DMS79 (cell line): ENCODE results near the gene TUBD1.
A peak's percentile ranks its signal among the peaks of the same experiment; 100 is the strongest.
"Not testable (repeated sequence)": the region's sequence is repeated elsewhere in the genome, so short reads cannot be mapped to it uniquely, and the experiment has no call there.

ENCODE experiments used
- DNase-seq: peaks from one replicate; lab custom pipeline; 2025; lab: John Stamatoyannopoulos, UW

TUBD1 gene

GRCh38 chr17:59844884-59845594, 47.7 kb downstream of the TUBD1 start:
- DNase-seq, result no peak

- no peak for DNase-seq
Measured at GRCh38 chr17:59842901-59843652, 49.7 kb downstream of the TUBD1 start.

GRCh38 chr17:59841882-59842263, 50.9 kb downstream of the TUBD1 start:
- not testable (repeated sequence) for DNase-seq

- not testable (repeated sequence) for DNase-seq
Measured at GRCh38 chr17:59841091-59841881, 51.5 kb downstream of the TUBD1 start.

DNA sequence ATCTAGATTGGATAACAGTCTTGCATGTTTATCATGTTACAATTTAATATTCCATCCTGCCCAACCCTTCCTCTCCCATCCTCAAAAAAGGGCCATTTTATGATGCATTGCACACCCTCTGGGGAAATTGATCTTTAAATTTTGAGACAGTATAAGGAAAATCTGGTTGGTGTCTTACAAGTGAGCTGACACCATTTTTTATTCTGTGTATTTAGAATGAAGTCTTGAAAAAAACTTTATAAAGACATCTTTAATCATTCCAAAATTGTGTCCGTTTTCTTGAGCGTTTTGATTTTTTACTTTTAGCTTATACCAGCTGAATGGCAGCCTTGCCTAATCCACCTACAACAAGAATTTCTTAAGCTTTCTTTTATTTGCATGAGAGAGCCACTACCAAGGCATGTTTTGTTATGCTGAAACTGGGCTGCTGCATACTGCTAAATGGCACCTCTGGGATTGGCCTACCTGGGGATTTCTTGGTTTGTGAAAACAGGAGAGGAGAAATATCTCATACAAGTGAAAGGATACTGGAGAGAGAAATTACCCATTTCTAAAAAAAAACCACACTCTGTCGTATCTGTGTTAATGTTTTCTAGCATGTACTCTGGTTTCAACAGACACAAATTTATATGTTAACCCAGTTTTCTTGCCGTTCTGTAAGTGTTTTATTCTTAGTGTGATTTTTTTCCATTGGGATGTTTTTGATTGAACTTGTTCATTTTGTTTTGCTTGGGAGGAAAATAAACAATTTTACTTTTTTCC, 52.2 kb downstream of the TUBD1 start:
- no peak for DNase-seq

DNA sequence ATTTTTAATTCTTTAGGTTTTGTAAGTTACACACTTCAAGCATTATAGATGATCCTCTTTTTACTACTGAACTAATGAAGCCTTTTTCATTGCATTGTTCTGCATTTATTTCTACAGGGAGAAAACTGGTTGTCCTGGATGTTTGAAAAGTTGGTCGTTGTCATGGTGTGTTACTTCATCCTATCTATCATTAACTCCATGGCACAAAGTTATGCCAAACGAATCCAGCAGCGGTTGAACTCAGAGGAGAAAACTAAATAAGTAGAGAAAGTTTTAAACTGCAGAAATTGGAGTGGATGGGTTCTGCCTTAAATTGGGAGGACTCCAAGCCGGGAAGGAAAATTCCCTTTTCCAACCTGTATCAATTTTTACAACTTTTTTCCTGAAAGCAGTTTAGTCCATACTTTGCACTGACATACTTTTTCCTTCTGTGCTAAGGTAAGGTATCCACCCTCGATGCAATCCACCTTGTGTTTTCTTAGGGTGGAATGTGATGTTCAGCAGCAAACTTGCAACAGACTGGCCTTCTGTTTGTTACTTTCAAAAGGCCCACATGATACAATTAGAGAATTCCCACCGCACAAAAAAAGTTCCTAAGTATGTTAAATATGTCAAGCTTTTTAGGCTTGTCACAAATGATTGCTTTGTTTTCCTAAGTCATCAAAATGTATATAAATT, 53.0 kb downstream of the TUBD1 start:
- no peak for DNase-seq

DNA sequence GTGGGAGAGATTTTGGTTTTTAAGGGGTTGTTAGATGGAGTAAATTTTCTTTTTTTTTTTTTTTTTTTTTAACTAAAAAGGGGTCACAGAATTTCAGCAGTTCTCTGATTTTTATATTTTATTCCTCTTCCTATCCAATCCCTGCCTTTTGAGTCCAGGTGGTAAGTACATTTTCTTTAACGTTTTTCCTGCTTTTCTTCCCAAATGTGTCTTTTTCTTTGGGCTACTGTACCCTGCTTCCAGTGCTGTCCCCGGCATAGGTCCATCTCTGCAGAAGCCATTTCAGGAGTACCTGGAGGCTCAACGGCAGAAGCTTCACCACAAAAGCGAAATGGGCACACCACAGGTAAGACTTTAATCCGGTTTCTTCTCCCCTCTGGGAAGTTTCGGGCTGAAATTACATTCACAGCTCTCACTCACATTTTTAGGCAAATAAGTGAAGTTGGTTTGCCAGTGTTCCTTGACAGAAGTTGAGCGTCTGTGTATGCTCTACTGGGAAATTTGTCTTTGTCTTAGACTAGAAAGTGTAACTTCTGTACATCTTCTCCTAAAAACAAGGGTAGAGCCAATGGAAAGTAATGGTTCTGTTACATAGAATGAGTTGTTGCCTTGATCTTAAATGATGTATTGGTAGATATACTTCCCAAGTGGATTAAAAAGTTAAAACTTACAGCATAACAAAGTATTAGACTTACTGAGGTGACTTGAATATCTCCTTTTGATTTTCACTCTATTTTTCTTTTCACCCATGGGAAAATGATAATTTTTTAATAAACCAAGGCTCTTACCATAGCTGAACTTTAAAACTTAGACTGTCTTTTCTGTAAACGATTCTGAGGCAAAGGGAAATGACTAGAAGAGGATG, 54.5 kb downstream of the TUBD1 start:
- no peak for DNase-seq

- peak; percentile 93 for DNase-seq
Measured at GRCh38 chr17:59837308-59838051, 55.3 kb downstream of the TUBD1 start.

- no peak for DNase-seq
Measured at GRCh38 chr17:59832883-59833379, 59.8 kb downstream of the TUBD1 start.

- DNase-seq, result no peak
Measured at GRCh38 chr17:59830846-59831486, 61.8 kb downstream of the TUBD1 start.

- DNase-seq, result no peak
Measured at GRCh38 chr17:59830007-59830630, 62.6 kb downstream of the TUBD1 start.

DNA sequence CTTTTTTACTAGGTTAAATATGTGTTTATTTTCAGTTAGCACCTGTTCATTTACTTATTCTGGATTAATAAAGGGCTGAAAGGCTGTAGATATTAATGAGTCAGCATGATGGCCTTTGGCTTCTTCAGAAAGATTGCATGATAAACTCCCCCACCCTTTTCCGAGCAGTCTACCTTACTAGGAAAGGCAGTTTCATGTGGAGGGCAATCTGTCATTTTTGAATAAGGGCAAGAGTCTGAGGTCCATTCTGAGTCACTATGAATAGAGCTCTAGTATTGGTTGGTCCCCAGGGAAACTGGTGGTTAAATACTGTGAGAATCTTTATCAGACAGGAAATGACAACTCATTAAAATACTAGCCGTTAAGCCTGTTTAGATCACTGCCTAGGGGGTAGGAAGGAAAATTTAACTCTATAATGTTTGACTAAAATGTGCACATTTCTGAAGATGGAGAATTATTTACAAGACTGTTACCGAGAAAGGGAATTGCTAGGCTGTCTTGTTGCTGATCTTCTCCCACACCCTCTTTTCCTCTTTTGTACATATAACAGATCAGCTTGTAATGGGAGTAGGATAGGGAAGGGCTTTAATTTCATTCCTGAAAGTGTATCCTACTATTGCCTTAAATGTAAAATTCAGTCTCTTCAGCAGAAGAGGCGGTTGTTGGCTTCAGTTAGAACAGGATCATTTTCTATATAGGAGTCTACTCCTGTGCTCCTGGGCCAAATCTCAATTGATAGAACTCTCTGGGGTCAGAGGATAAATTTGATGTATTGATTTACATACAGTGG, 63.3 kb downstream of the TUBD1 start:
- DNase-seq, result no peak

GRCh38 chr17:59828819-59829216, 63.9 kb downstream of the TUBD1 start:
- DNase-seq, result not testable (repeated sequence)

GRCh38 chr17:59828478-59828760, 64.3 kb downstream of the TUBD1 start:
- no peak for DNase-seq

DNA sequence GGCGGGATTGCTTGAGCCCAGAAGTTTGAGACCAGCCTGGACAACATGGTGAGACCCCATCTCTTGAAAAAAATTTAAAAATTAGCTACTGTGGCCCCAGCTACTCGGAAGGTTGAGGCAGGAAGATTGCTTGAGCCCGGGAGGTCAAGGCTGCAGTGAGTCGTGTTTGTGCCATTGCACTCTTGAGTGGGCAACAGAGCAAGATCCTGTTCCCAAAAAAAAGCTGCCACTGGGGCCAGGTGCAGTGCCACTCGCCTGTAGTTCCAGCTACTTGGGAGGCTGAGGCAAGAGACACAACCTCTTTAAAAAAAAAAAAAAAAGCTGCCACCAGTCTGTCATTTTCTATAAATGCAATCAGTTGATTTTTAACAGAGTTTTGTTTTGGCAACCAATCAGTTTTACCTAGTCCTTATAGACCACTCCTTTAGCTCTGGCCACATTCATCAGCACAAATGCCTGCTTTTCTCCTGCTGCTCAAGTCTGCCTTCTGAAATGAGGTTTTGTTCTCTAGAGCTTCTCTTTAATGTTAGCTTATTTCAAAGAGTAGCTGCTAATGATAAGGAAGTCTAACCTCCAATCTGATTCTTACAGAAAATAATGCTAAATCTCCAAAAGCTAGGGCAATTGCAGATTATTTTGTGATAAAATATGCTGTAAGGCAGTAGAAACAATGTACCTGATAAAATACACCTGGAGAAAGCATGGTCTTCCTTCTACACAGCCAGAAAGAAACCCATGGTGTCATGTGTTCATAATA, 64.8 kb downstream of the TUBD1 start:
- no peak for DNase-seq

- DNase-seq, result no peak
Measured at GRCh38 chr17:59826706-59827453, 65.9 kb downstream of the TUBD1 start.
